ENCODE results near the gene RPL36.
"Not testable (repeated sequence)": the region's sequence is repeated elsewhere in the genome, so short reads cannot be mapped to it uniquely, and the experiment has no call there.

Gene RPL36

DNA sequence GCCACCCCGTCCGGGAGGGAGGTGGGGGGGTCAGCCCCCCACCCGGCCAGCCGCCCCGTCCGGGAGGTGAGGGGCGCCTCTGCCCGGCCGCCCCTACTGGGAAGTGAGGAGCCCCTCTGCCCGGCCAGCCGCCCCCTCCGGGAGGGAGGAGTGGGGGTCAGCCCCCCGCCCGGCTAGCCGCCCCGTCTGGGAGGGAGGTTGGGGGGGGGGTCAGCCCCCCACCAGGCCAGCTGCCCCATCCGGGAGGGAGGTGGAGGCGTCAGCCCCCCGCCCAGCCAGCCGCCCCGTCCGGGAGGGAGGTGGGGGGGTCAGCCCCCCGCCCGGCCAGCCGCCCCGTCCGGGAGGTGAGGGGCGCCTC, 11.9 kb downstream of the RPL36 start:
- not testable (repeated sequence) for H3K9ac ChIP-seq (ENCODE audit: low read length); H3K4me3 ChIP-seq (ENCODE audit: low read length)
- peaks cover 59% of the 10 kb centered on the region for H3K36me3 ChIP-seq (ENCODE audit: control insufficient read depth, low read depth, low read length)

DNA sequence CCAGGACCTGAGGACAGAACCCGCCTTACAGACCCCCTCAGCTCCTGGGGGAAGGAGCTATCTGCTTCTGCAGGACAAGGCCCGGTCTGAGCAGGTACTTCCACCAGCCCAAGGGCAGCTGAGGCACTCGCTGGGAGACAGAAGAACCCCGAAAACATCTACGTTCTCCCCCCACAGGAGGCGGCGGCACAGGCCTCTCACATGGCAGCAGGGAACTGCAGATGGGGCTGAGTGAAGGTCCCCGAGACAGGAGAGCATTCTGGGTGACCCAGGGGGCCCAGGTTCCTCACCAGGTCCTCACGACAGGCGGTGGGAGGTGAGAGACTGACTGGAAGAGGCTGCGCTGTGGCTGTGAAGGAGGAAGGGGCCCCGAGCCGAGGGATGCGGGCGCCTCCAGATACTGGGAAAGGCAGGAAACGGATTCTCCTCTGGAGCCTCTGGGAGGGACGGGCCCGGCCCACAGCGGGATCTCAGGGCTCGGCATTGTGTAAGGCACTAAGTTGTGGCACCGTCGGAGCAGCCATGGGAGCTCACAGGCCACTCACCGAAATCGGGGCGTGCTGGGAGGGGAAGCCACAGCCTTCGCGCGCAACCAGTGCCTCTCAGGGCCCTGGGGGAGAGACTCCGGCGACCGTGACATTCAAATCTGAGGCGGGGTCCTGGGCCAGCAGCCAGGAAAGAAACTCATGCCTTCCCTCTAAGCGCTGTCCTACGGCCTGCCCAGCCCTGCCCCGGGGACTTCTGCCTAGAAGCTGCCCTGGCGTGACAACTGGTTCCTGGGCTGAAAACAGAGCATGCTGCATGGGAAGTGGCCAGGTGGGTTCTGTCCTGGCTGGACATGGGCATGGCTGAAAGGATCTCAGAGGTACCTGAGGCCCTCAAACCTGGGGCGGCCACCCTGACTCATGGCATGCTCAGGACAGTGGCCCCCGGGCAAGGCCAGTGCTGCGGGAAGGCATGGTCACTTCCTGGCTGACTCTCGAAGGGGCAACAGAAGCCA, 14.0 kb downstream of the RPL36 start:
- H3K9me3 ChIP-seq (ENCODE audit: control insufficient read depth, low read depth, low read length) = no peaks in the 10 kb centered on the region
- no peak overlapping the region for H3K9ac ChIP-seq (ENCODE audit: low read length)
- H3K27ac ChIP-seq (ENCODE audit: low read length) = no peak overlapping the region
- H3K27me3 ChIP-seq (ENCODE audit: control insufficient read depth, insufficient read depth, low read length) = no peaks in the 10 kb centered on the region
- H3K36me3 ChIP-seq (ENCODE audit: control insufficient read depth, low read depth, low read length) = peaks cover 63% of the 10 kb centered on the region
- H3K4me1 ChIP-seq (ENCODE audit: control insufficient read depth, low read depth, low read length) = no peaks in the 10 kb centered on the region
- H3K4me3 ChIP-seq (ENCODE audit: low read length) = no peak overlapping the region

More for the DNA sequence above, 11.9 kb downstream of the RPL36 start:
- not testable (repeated sequence) for H3K27me3 ChIP-seq (ENCODE audit: control insufficient read depth, insufficient read depth, low read length); H3K27ac ChIP-seq (ENCODE audit: low read length); H3K4me1 ChIP-seq (ENCODE audit: control insufficient read depth, low read depth, low read length); H3K9me3 ChIP-seq (ENCODE audit: control insufficient read depth, low read depth, low read length)

DNA sequence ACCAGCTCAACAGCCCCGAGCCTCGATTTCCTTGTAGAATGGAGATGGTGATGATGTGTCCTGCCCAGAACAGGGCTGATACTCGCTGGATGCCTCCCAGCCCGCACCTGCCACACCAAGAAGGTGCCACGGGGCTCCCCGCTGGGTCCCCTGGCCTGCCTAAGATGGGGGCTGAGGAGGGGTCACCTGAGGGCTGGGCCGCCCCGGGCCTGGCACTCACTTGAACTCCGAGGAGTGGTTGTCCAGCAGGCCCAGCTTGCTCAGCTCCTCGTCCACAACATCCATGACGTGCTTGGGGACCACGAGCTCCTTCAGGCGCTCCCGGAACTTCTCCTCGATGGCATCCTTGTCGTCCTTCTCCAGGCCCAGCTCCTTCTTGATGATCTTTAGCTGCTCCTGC, 15.5 kb downstream of the RPL36 start:
- no peaks in the 10 kb centered on the region for H3K27me3 ChIP-seq (ENCODE audit: control insufficient read depth, insufficient read depth, low read length)
- no peak overlapping the region for H3K27ac ChIP-seq (ENCODE audit: low read length)
- H3K4me1 ChIP-seq (ENCODE audit: control insufficient read depth, low read depth, low read length) = no peaks in the 10 kb centered on the region
- peaks cover 65% of the 10 kb centered on the region for H3K36me3 ChIP-seq (ENCODE audit: control insufficient read depth, low read depth, low read length)
- H3K9me3 ChIP-seq (ENCODE audit: control insufficient read depth, low read depth, low read length) = no peaks in the 10 kb centered on the region
- no peak overlapping the region for H3K9ac ChIP-seq (ENCODE audit: low read length)
- no peak overlapping the region for H3K4me3 ChIP-seq (ENCODE audit: low read length)

DNA sequence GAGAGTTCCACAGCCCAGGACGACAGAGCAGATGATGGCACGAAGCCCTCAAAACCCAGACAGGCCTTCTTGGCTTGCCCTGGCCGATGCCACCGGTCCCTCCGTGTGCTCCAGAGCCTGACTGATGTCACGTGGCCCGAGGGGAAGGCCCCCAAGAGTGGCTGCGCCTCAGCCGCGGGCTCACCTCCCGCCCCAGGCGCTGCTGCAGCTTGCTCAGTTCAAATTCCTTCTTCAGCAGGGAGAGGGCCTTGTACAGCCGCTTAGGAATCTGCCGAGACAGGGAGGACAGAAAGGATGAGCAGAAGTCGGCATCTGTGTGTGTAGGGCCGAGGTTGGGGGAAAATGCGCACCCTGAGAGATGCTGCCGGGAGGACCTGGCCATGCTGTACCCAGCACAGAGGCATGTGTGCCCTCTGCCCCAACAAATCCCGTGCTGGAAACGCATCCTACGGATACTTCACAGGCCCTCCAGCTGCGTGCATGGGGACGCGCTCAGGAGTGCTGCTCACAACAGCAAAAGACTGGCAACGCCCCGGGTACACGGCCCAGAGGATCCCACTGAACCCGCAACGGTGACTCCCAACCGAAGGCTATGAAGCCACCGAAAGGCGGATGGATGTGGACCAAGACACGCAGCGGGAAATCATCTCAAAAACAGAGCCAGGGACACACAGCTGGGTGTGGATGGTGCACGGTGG, 16.9 kb downstream of the RPL36 start:
- no peak overlapping the region for H3K9ac ChIP-seq (ENCODE audit: low read length)
- H3K36me3 ChIP-seq (ENCODE audit: control insufficient read depth, low read depth, low read length) = peaks cover 76% of the 10 kb centered on the region

DNA sequence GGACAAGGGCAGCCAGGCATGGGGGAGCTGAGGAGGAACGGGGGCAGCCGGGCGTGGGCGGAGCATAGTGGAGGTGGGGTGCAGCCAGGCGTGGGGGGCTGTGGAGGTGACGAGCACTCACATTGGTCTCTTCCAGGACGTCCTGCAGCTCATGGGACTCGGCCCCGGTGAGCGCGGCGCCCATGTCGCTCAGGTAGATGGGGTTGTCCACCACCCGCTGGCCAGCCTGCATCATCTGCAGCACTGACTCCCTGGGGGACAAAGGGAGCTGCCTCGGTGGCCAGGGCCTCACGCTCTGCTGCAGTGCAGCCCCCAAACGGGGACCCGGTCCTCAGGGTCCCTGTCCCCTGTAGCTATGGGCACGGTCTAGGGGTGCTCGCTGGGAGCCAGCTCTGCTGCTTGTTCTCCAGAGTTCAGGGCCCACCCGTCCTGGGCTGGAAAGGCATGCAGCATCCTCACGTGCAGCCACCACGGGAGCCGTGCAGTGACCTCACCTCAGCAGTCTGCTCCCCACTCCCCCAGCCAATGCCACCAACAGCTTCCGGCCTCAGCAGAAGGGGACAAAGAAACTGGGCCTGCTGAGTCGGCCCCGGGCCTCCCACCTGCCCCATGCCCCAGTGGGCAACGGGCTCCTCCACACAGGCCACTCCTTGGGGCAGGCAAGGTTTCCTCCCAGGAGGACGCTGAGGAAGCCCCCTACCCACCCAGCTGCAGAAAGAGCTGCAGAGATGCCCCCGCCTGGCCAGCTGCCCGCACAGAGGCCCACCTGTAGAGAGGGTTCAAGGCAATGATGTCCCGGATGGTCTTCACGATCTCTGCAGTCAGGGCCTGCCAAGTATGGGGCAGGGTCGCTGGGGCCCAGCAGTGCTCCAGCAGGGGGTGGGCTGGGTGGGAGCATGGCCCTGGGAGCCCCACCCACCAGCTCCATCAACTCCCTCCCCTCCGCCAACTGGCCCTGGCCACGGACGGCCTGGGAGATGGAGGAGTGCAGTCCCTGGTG, 17.8 kb downstream of the RPL36 start:
- H3K36me3 ChIP-seq (ENCODE audit: control insufficient read depth, low read depth, low read length) = peaks cover 84% of the 10 kb centered on the region

More for the DNA sequence above, 16.9 kb downstream of the RPL36 start:
- Histone ChIP-seq H3K9me3 (ENCODE audit: control insufficient read depth, low read depth, low read length) (no peaks in the 10 kb centered on the region), H3K27ac (ENCODE audit: low read length) (no peak overlapping the region), H3K27me3 (ENCODE audit: control insufficient read depth, insufficient read depth, low read length) (no peaks in the 10 kb centered on the region), H3K4me1 (ENCODE audit: control insufficient read depth, low read depth, low read length) (no peaks in the 10 kb centered on the region), H3K4me3 (ENCODE audit: low read length) (no peak overlapping the region)

DNA sequence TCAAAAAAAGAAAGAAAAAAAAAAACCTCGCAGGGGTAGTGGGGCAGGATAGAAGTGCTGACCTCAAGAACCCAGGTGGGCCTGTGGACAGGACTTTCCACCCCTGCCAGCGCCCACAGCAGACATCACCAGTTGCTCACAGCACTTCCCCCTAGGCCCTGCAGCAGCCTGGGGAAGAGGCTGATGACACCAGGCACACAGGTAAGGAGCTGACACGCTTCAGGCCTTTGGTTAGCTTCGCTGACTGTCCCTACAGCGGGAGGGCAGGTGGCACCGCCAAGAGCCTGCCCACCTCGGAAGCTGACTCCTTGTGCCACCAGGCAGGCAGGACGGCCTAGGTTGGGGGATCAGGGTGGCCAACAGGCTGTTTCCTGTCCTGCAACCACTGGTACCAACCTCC, 20.9 kb downstream of the RPL36 start:
- Histone ChIP-seq H3K27me3 (ENCODE audit: control insufficient read depth, insufficient read depth, low read length) (no peaks in the 10 kb centered on the region), H3K27ac (ENCODE audit: low read length) (no peak overlapping the region), H3K9me3 (ENCODE audit: control insufficient read depth, low read depth, low read length) (no peaks in the 10 kb centered on the region), H3K4me3 (ENCODE audit: low read length) (no peak overlapping the region), H3K36me3 (ENCODE audit: control insufficient read depth, low read depth, low read length) (peaks cover 66% of the 10 kb centered on the region), H3K4me1 (ENCODE audit: control insufficient read depth, low read depth, low read length) (no peaks in the 10 kb centered on the region), H3K9ac (ENCODE audit: low read length) (no peak overlapping the region)

More for the DNA sequence above, 17.8 kb downstream of the RPL36 start:
- no peaks in the 10 kb centered on the region for H3K27me3 ChIP-seq (ENCODE audit: control insufficient read depth, insufficient read depth, low read length)
- H3K4me3 ChIP-seq (ENCODE audit: low read length) = no peak overlapping the region
- H3K4me1 ChIP-seq (ENCODE audit: control insufficient read depth, low read depth, low read length) = no peaks in the 10 kb centered on the region
- H3K27ac ChIP-seq (ENCODE audit: low read length) = no peak overlapping the region
- no peak overlapping the region for H3K9ac ChIP-seq (ENCODE audit: low read length)
- H3K9me3 ChIP-seq (ENCODE audit: control insufficient read depth, low read depth, low read length) = no peaks in the 10 kb centered on the region

DNA sequence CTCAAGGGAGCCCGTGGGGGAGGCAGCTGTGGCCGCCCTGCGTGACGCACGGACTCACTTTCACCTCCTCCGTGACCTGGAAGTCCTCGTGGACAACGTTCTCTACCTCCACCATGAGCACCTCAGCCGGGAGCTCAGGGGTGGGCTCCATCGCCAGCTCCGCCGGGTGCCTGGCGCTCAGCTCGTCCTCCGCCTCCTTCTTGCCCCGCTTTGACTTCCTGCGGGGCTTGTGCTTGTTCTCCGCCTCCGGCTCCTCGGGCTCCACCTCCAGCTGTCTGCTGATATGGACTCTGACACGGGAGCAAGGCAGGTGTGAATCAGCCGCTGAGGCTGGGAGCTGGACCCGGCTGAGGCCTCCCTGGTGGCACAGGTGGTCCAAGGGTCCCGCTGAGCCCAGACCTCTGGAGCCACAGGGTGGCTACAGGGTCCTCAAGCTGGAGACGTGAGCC, 21.6 kb downstream of the RPL36 start:
- Histone ChIP-seq H3K4me3 (ENCODE audit: low read length) (no peak overlapping the region), H3K27me3 (ENCODE audit: control insufficient read depth, insufficient read depth, low read length) (no peaks in the 10 kb centered on the region), H3K9ac (ENCODE audit: low read length) (no peak overlapping the region), H3K4me1 (ENCODE audit: control insufficient read depth, low read depth, low read length) (no peaks in the 10 kb centered on the region), H3K27ac (ENCODE audit: low read length) (no peak overlapping the region), H3K9me3 (ENCODE audit: control insufficient read depth, low read depth, low read length) (no peaks in the 10 kb centered on the region), H3K36me3 (ENCODE audit: control insufficient read depth, low read depth, low read length) (peaks cover 59% of the 10 kb centered on the region)

DNA sequence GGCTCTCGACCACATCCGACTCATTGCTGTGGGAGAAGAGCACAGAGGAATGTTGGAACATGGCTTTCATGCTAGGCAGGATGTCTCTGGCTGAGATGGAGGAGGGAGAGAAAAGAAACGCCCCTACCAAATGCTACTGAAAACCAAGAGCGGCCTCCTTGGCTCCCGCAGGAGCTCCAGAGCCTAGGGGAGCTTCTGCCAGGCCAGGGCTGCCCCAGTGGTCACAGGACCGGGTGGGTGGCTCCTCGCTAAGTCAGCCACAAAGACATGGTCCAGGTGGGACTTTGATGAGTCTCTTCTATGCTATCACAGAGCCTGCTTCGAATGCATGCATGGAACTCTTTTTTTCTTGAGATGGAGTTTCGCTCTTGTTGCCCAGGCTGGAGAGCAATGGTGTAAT, 23.1 kb downstream of the RPL36 start:
- no peaks in the 10 kb centered on the region for H3K27me3 ChIP-seq (ENCODE audit: control insufficient read depth, insufficient read depth, low read length)
- no peak overlapping the region for H3K4me3 ChIP-seq (ENCODE audit: low read length)
- no peak overlapping the region for H3K9ac ChIP-seq (ENCODE audit: low read length)
- peaks cover 50% of the 10 kb centered on the region for H3K36me3 ChIP-seq (ENCODE audit: control insufficient read depth, low read depth, low read length)
- H3K27ac ChIP-seq (ENCODE audit: low read length) = no peak overlapping the region
- no peaks in the 10 kb centered on the region for H3K9me3 ChIP-seq (ENCODE audit: control insufficient read depth, low read depth, low read length)
- H3K4me1 ChIP-seq (ENCODE audit: control insufficient read depth, low read depth, low read length) = no peaks in the 10 kb centered on the region

DNA sequence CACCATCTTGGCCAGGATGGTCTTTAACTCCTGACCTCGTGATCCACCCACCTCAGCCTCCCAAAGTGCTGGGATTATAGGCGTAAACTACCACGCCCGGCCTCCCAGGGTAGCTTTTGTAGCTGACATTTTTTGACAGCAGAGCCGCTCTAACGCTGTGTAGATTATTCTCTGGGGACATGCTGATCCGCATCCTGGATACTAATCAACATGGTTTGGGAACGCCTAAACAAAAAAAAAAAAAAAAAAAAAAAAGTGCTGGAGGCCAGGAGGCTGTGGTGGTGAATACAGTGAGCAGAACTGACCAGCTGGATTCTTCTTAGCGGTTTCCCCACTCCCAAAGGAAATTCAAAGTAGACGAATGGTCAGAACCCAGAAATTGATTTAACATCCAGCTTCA, 24.7 kb downstream of the RPL36 start:
- H3K4me3 ChIP-seq (ENCODE audit: low read length) = no peak overlapping the region
- H3K36me3 ChIP-seq (ENCODE audit: control insufficient read depth, low read depth, low read length) = peaks cover 45% of the 10 kb centered on the region
- H3K4me1 ChIP-seq (ENCODE audit: control insufficient read depth, low read depth, low read length) = peaks cover 6% of the 10 kb centered on the region
- H3K27ac ChIP-seq (ENCODE audit: low read length) = no peak overlapping the region
- no peaks in the 10 kb centered on the region for H3K27me3 ChIP-seq (ENCODE audit: control insufficient read depth, insufficient read depth, low read length)
- no peaks in the 10 kb centered on the region for H3K9me3 ChIP-seq (ENCODE audit: control insufficient read depth, low read depth, low read length)
- no peak overlapping the region for H3K9ac ChIP-seq (ENCODE audit: low read length)

DNA sequence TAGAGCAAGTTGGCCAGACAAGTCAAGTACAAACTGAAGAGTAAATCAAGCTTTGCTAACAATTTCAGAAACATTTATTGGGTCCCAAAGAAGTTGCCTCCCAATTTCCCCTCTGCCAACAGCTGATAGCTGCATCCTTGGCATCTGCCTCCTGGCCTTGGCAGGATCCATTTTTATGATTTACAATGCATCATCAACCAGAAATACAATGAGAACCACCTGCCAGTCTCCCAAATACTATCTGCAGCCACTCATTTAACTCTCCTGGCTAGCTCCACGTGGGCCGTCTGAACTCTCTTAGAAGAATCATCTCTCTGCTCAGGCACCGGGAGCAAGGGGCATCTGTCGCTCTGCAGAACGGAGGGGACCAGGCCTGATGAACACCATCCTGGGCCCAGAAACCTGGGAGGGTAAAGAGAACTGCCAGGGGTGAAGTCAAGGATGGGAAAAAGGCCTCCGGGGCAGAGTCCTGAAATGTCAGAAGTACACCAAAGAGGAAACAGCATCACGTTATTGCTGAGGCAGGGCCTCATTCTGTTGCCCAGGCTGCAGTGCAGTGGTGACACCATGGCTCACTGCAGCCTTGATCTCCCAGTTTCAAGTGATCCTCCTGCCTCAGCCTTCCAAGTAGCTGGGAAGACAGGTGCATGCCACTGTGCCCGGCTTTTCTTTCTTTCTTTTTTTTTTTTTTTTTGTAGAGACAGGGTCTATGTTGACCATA, 27.3 kb downstream of the RPL36 start:
- H3K27ac ChIP-seq (ENCODE audit: low read length) = no peak overlapping the region
- no peak overlapping the region for H3K9ac ChIP-seq (ENCODE audit: low read length)
- no peaks in the 10 kb centered on the region for H3K27me3 ChIP-seq (ENCODE audit: control insufficient read depth, insufficient read depth, low read length)
- peaks cover 6% of the 10 kb centered on the region for H3K4me1 ChIP-seq (ENCODE audit: control insufficient read depth, low read depth, low read length)
- H3K9me3 ChIP-seq (ENCODE audit: control insufficient read depth, low read depth, low read length) = no peaks in the 10 kb centered on the region
- no peak overlapping the region for H3K4me3 ChIP-seq (ENCODE audit: low read length)
- H3K36me3 ChIP-seq (ENCODE audit: control insufficient read depth, low read depth, low read length) = peaks cover 22% of the 10 kb centered on the region

Data from iPS-18a (cell line).